H9 (cell line): Measurements from ENCODE around the gene GID8. TPM values are rescaled to one million over a fixed set of nuclear protein-coding genes. Genes with fewer than 3 reads are reported as not detected.

Source experiments
- DNase-seq: peaks from one replicate; pipeline ENCODE4 v3.0.0-alpha.2; 2017
- H2AFZ ChIP-seq: one replicate; pipeline ENCODE4 v1.6.1; 2013; ENCODE audit warnings: mild to moderate bottlenecking, low read length, control low read depth, moderate library complexity
- H2AK5ac ChIP-seq: 2 replicates; pipeline ENCODE4 v1.6.1; 2013; ENCODE audit warnings: low read length, control low read depth, mixed read lengths; ENCODE audit not compliant: insufficient read length
- H2BK120ac ChIP-seq: one replicate; pipeline ENCODE4 v1.6.1; 2013; ENCODE audit warnings: low read depth, mild to moderate bottlenecking, low read length, control low read depth, inconsistent platforms; ENCODE audit not compliant: poor library complexity, severe bottlenecking
- H2BK12ac ChIP-seq: 2 replicates; pipeline ENCODE4 v1.6.1; 2013; ENCODE audit warnings: low read length, control low read depth, mixed read lengths, low read depth; ENCODE audit not compliant: insufficient read length
- H2BK15ac ChIP-seq: 2 replicates; pipeline ENCODE4 v1.6.1; 2013; ENCODE audit warnings: low read depth, low read length, control low read depth
- H2BK20ac ChIP-seq: one replicate; pipeline ENCODE4 v1.6.1; 2013; ENCODE audit warnings: low read depth, mild to moderate bottlenecking, low read length, control low read depth, inconsistent platforms; ENCODE audit not compliant: poor library complexity, severe bottlenecking
- H2BK5ac ChIP-seq: 2 replicates; pipeline ENCODE4 v1.6.1; 2013; ENCODE audit warnings: low read length, control low read depth, mixed read lengths; ENCODE audit not compliant: insufficient read length
- H3K14ac ChIP-seq: 2 replicates; pipeline ENCODE4 v1.6.1; 2013; ENCODE audit warnings: low read length, control low read depth; ENCODE audit not compliant: insufficient read depth
- H3K18ac ChIP-seq: 2 replicates; pipeline ENCODE4 v1.6.1; 2013; ENCODE audit warnings: low read depth, mild to moderate bottlenecking, mixed read lengths, low read length, control low read depth; ENCODE audit not compliant: insufficient read length
- H3K23ac ChIP-seq: 2 replicates; pipeline ENCODE4 v1.6.1; 2013; ENCODE audit warnings: low read length, control low read depth, mixed read lengths, low read depth; ENCODE audit not compliant: insufficient read length
- H3K23me2 ChIP-seq: 2 replicates; pipeline ENCODE4 v1.6.1; 2013; ENCODE audit warnings: low read depth, mild to moderate bottlenecking, mixed read lengths, low read length, control low read depth; ENCODE audit not compliant: insufficient read length, poor library complexity, severe bottlenecking
- H3K27ac ChIP-seq: 2 replicates; pipeline ENCODE4 v1.5.1; 2013; ENCODE audit warnings: low read length, control low read depth, mixed read lengths, low read depth; ENCODE audit not compliant: insufficient read length
- H3K27me3 ChIP-seq: 2 replicates; pipeline ENCODE4 v1.6.1; 2013; ENCODE audit warnings: low read length, control low read depth, inconsistent platforms; ENCODE audit not compliant: insufficient read depth
- H3K4ac ChIP-seq: 2 replicates; pipeline ENCODE4 v1.6.1; 2013; ENCODE audit warnings: low read depth, mild to moderate bottlenecking, control low read depth, inconsistent platforms, low read length, moderate library complexity
- H3K4me1 ChIP-seq: 2 replicates; pipeline ENCODE4 v1.6.1; 2013; ENCODE audit warnings: low read length, control low read depth, inconsistent platforms; ENCODE audit not compliant: insufficient read depth
- H3K4me2 ChIP-seq: 2 replicates; pipeline ENCODE4 v1.6.1; 2013; ENCODE audit warnings: low read length, control low read depth, mixed read lengths; ENCODE audit not compliant: insufficient read length, insufficient read depth
- H3K56ac ChIP-seq: 2 replicates; pipeline ENCODE4 v1.6.1; 2013; ENCODE audit warnings: low read depth, mild to moderate bottlenecking, mixed read lengths, low read length, control low read depth; ENCODE audit not compliant: insufficient read length
- H3K79me1 ChIP-seq: 2 replicates; pipeline ENCODE4 v1.6.1; 2013; ENCODE audit warnings: low read depth, mild to moderate bottlenecking, moderate library complexity, low read length, control low read depth, inconsistent platforms; ENCODE audit not compliant: insufficient read depth, poor library complexity, severe bottlenecking
- H3K79me2 ChIP-seq: 2 replicates; pipeline ENCODE4 v1.6.1; 2013; ENCODE audit warnings: low read length, control low read depth, inconsistent platforms; ENCODE audit not compliant: insufficient read depth
- H3K9ac ChIP-seq: 2 replicates; pipeline ENCODE4 v1.6.1; 2013; ENCODE audit warnings: low read length, control low read depth, mixed read lengths; ENCODE audit not compliant: insufficient read length; ENCODE audit errors: extremely low read depth
- H3K9me3 ChIP-seq: one replicate; pipeline ENCODE4 v1.6.1; 2013; ENCODE audit warnings: low read depth, low read length, inconsistent platforms; ENCODE audit not compliant: control insufficient read depth
- H3T11ph ChIP-seq: one replicate; pipeline ENCODE4 v1.6.1; 2013; ENCODE audit warnings: mild to moderate bottlenecking, low read length, control low read depth, inconsistent platforms
- H4K20me1 ChIP-seq: one replicate; pipeline ENCODE4 v1.6.1; 2013; ENCODE audit not compliant: control insufficient read depth, insufficient read length, insufficient read depth
- H4K5ac ChIP-seq: 2 replicates; pipeline ENCODE4 v1.6.1; 2013; ENCODE audit warnings: low read depth, mild to moderate bottlenecking, mixed read lengths, low read length, control low read depth; ENCODE audit not compliant: insufficient read length
- H4K8ac ChIP-seq: replicated peaks from 2 replicates; pipeline ENCODE4 v1.6.1; 2013; ENCODE audit warnings: low read length, control low read depth, mixed read lengths, low read depth; ENCODE audit not compliant: insufficient read length
- H4K91ac ChIP-seq: 2 replicates; pipeline ENCODE4 v1.6.1; 2013; ENCODE audit warnings: low read depth, mild to moderate bottlenecking, moderate library complexity, mixed read lengths, low read length, control low read depth; ENCODE audit not compliant: insufficient read length
- H3K27ac Mint-ChIP-seq, 3 experiments: 2 replicates in 2 of 3; 3 replicates in 1 of 3; pipeline ENCODE4 v1.8.0; 2020 to 2021; ENCODE audit warnings: mixed read lengths in 3 of 3, mild to moderate bottlenecking in 1 of 3, moderate library complexity in 1 of 3
- H3K27me3 Mint-ChIP-seq: 2 replicates; pipeline ENCODE4 v1.8.0; 2021; ENCODE audit warnings: low read depth, mild to moderate bottlenecking, moderate library complexity, mixed read lengths
- H3K36me3 Mint-ChIP-seq, 3 experiments: 2 replicates in 2 of 3; 3 replicates in 1 of 3; pipeline ENCODE4 v1.8.0; 2020 to 2021; ENCODE audit warnings: low read depth in 3 of 3, mixed read lengths in 3 of 3; ENCODE audit not compliant: insufficient read depth in 1 of 3
- H3K4me1 Mint-ChIP-seq, 2 experiments: 2 replicates each; pipeline ENCODE4 v1.8.0; 2020; ENCODE audit warnings: mixed read lengths in 2 of 2
- H3K4me3 Mint-ChIP-seq, 2 experiments: 2 replicates in 1 of 2; 3 replicates in 1 of 2; pipeline ENCODE4 v1.8.0; 2020 to 2021; ENCODE audit warnings: mild to moderate bottlenecking in 2 of 2, mixed read lengths in 2 of 2, moderate library complexity in 1 of 2
- H3K9me3 Mint-ChIP-seq, 2 experiments: 2 replicates in 1 of 2; 3 replicates in 1 of 2; pipeline ENCODE4 v1.8.0; 2020; ENCODE audit warnings: mild to moderate bottlenecking in 2 of 2, mixed read lengths in 2 of 2, moderate library complexity in 1 of 2
- WGBS: extraction: QIAGEN DNeasy Blood & Tissue Kit; methylation state at CpG from one replicate; pipeline ENCODE4 v1.1.7; 2013; ENCODE audit warnings: missing lambda C conversion rate, low lambda C conversion rate, mixed read lengths; ENCODE audit not compliant: insufficient read length; ENCODE audit errors: extremely low coverage; 5-methylcytosine and 5-hydroxymethylcytosine counted together
- total RNA-seq: library from RNA; stranded (reverse); gene quantifications from 2 replicates; pipeline ENCODE4 v1.2.1, GENCODE V29; 2021
- TF ChIP-seq, protein P1 (sequence below): fragments of 200-600 bp; sonication (generic); conservative IDR thresholded peaks from 3 replicates; pipeline ENCODE4 v1.8.0; 2021; ENCODE audit warnings: antibody characterized with exemption, mild to moderate bottlenecking

Gene GID8
- total RNA-seq, 1 experiment from 2014 or later, result 60.9 TPM

DNA sequence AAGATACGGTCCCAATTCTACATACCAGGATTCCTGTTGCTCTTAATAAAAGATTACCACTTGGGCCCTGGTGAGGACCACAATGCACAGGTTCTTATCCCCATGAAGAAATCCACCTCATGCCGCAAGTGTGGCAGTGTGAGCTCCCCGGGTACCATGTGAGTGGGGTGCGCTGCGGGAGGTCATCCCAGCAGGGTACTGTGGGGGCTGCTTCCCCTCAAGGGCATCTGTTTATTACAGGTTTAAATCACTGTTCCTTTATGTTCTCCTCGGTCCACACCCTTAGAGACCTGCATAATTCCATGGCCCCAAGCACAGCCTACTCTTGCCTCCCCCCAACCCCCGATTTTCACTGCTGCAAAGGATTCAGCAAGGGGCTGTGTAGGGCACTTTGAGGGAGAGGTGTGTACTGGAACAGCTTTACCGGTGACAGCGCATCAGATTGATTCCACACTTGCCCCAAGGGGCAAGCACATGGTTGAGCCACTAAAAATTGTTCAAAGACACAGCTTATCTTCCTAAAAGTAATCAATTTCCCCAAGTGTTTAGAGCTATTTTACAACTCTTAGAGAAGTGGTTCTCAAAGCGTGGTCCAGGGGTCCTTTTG lies 17.8 kb upstream of the GID8 start:
- H3K27ac Mint-ChIP-seq, result peak overlapping the region; percentile 85 to 95 (median 90); a peak in 5 of 7 replicates
- no peak overlapping the region for H2BK120ac ChIP-seq
- no peaks in the 10 kb centered on the region for H3K27me3 ChIP-seq
- TF ChIP-seq, protein P1, sequence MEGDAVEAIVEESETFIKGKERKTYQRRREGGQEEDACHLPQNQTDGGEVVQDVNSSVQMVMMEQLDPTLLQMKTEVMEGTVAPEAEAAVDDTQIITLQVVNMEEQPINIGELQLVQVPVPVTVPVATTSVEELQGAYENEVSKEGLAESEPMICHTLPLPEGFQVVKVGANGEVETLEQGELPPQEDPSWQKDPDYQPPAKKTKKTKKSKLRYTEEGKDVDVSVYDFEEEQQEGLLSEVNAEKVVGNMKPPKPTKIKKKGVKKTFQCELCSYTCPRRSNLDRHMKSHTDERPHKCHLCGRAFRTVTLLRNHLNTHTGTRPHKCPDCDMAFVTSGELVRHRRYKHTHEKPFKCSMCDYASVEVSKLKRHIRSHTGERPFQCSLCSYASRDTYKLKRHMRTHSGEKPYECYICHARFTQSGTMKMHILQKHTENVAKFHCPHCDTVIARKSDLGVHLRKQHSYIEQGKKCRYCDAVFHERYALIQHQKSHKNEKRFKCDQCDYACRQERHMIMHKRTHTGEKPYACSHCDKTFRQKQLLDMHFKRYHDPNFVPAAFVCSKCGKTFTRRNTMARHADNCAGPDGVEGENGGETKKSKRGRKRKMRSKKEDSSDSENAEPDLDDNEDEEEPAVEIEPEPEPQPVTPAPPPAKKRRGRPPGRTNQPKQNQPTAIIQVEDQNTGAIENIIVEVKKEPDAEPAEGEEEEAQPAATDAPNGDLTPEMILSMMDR, result no peak
- no peak overlapping the region for H3K18ac ChIP-seq
- peak overlapping the region in 1 of 2 experiments; percentile 69; a peak in 2 of 5 replicates for H3K4me3 Mint-ChIP-seq
- H3K79me1 ChIP-seq, result no peaks in the 10 kb centered on the region
- no CpG with 5 or more reads among the region's 10 CpGs for WGBS
- H3K79me2 ChIP-seq, result peaks cover 90% of the 10 kb centered on the region
- H4K20me1 ChIP-seq, result peaks cover 9% of the 10 kb centered on the region
- H2AFZ ChIP-seq, result no peak overlapping the region
- peaks cover 0 to under 1% (median 0%) of the 10 kb centered on the region in 3 experiments; a peak in 2 of 7 replicates for H3K36me3 Mint-ChIP-seq
- no peak overlapping the region for H2AK5ac ChIP-seq
- H3K23ac ChIP-seq, result no peak overlapping the region
- DNase-seq, result no peak
- no peak overlapping the region for H3K9ac ChIP-seq
- H4K91ac ChIP-seq, result no peak overlapping the region
- H3K23me2 ChIP-seq, result peaks cover 7% of the 10 kb centered on the region
- H2BK12ac ChIP-seq, result no peak overlapping the region
- H3K27ac ChIP-seq, result no peak overlapping the region
- H4K5ac ChIP-seq, result no peak overlapping the region
- peak overlapping the region; percentile 19 for H3K4me2 ChIP-seq
- H3K56ac ChIP-seq, result no peak overlapping the region
- H4K8ac ChIP-seq, result no peak overlapping the region
- H3K27me3 Mint-ChIP-seq, result no peaks in the 10 kb centered on the region
- no peaks in the 10 kb centered on the region for H3K9me3 ChIP-seq
- H2BK5ac ChIP-seq, result no peak overlapping the region
- H2BK20ac ChIP-seq, result no peak overlapping the region
- H3T11ph ChIP-seq, result no peak overlapping the region
- H3K4me1 ChIP-seq, result peaks cover 39% of the 10 kb centered on the region
- H3K9me3 Mint-ChIP-seq, result no peaks in the 10 kb centered on the region
- H3K14ac ChIP-seq, result no peak overlapping the region
- peaks cover 77 to 79% of the 10 kb centered on the region in 2 experiments for H3K4me1 Mint-ChIP-seq
- H2BK15ac ChIP-seq, result no peak overlapping the region
- H3K4ac ChIP-seq, result no peak overlapping the region
